ENCODE results near the gene WASL.

GRCh38 chr7:123755338-123755737 is 6.5 kb upstream of the WASL start:
- TF ChIP-seq, protein P1, sequence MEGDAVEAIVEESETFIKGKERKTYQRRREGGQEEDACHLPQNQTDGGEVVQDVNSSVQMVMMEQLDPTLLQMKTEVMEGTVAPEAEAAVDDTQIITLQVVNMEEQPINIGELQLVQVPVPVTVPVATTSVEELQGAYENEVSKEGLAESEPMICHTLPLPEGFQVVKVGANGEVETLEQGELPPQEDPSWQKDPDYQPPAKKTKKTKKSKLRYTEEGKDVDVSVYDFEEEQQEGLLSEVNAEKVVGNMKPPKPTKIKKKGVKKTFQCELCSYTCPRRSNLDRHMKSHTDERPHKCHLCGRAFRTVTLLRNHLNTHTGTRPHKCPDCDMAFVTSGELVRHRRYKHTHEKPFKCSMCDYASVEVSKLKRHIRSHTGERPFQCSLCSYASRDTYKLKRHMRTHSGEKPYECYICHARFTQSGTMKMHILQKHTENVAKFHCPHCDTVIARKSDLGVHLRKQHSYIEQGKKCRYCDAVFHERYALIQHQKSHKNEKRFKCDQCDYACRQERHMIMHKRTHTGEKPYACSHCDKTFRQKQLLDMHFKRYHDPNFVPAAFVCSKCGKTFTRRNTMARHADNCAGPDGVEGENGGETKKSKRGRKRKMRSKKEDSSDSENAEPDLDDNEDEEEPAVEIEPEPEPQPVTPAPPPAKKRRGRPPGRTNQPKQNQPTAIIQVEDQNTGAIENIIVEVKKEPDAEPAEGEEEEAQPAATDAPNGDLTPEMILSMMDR (IDR thresholded peaks at IDR 0.05), result no peak
- TF ChIP-seq EP300 (IDR thresholded peaks at IDR 0.05) (no peak), POLR2A (IDR thresholded peaks at IDR 0.05) (no peak), POLR2AphosphoS5 (IDR thresholded peaks at IDR 0.05) (no peak)
